ENCODE measurements around the gene LSS. TPM values are rescaled to one million over a fixed set of nuclear protein-coding genes. Genes with fewer than 3 reads are reported as not detected.

Gene LSS
- total RNA-seq, 1 donor from 2014 or later = 83.2 TPM

- Histone ChIP-seq H2AFZ (ENCODE audit: low read depth, low read length) (no peak overlapping the region), H3K4me3 (ENCODE audit: insufficient read depth, low read depth, low read length) (no peak overlapping the region), H3K4me2 (ENCODE audit: low read length) (no peak overlapping the region), H3K27me3 (ENCODE audit: insufficient read depth, low read length) (no peaks in the 10 kb centered on the region), H3K36me3 (ENCODE audit: insufficient read depth, low read length) (no peaks in the 10 kb centered on the region), H3K9ac (ENCODE audit: low read length) (no peak overlapping the region), H4K20me1 (ENCODE audit: insufficient read depth, low read length) (peaks cover 8% of the 10 kb centered on the region), H3K4me1 (ENCODE audit: insufficient read depth, low read length) (no peaks in the 10 kb centered on the region), H3K27ac (ENCODE audit: low read depth, low read length) (no peak overlapping the region), H3K9me3 (ENCODE audit: insufficient read depth, low read depth, low read length) (peaks cover 7% of the 10 kb centered on the region), H3K79me2 (ENCODE audit: insufficient read depth, low read length) (no peaks in the 10 kb centered on the region)
- no peaks in the 10 kb centered on the region for H3K9me3 Mint-ChIP-seq (ENCODE audit: unreplicated experiment)
- no peak overlapping the region for H3K27ac Mint-ChIP-seq (ENCODE audit: unreplicated experiment)
- no peak for TF ChIP-seq CTCF (IDR thresholded peaks at IDR 0.05; ENCODE audit: insufficient read depth, low read depth, low read length)
- no peak for TF ChIP-seq EZH2 (IDR thresholded peaks at IDR 0.05; ENCODE audit: insufficient read depth, low read length)
- DNase-seq (ENCODE audit: low read depth) (no peak), FAIRE-seq (no peak)
- H3K27me3 Mint-ChIP-seq (ENCODE audit: low read depth, unreplicated experiment) = peaks cover 18% of the 10 kb centered on the region
- no peak overlapping the region for H3K4me3 Mint-ChIP-seq (ENCODE audit: unreplicated experiment)
- no peaks in the 10 kb centered on the region for H3K36me3 Mint-ChIP-seq (ENCODE audit: low read depth, unreplicated experiment)
- H3K4me1 Mint-ChIP-seq (ENCODE audit: low read depth, unreplicated experiment) = peaks cover under 1% of the 10 kb centered on the region
Measured at GRCh38 chr21:46138383-46138970, 90.1 kb downstream of the LSS start.

Other genes starting within 250 kb of the LSS start
- gene COL6A1, start 247.0 kb downstream of the LSS start, total RNA-seq = 131 and 173 TPM in 2 replicates
- gene COL6A2, start 130.7 kb downstream of the LSS start, total RNA-seq = 120 and 194 TPM in 2 replicates
- 1.9 and 2.0 TPM in 2 replicates for gene FTCD, start 73.2 kb downstream of the LSS start, total RNA-seq
- gene SPATC1L, start 44.3 kb downstream of the LSS start, total RNA-seq = 15.8 and 17.8 TPM in 2 replicates
- gene MCM3AP, start 56.8 kb upstream of the LSS start, total RNA-seq = 84.2 and 86.7 TPM in 2 replicates
- 13.5 and 16.8 TPM in 2 replicates for gene YBEY, start 57.6 kb upstream of the LSS start, total RNA-seq
- gene C21orf58, start 95.1 kb upstream of the LSS start, total RNA-seq = 3.1 and 3.2 TPM in 2 replicates
- gene PCNT, start 95.4 kb upstream of the LSS start, total RNA-seq = 19.9 and 23.4 TPM in 2 replicates
- gene DIP2A, start 230.1 kb upstream of the LSS start, total RNA-seq = 33.0 and 35.4 TPM in 2 replicates

Measured in astrocyte (in vitro differentiated cells and primary cell).